HG03159 (cell line): ENCODE results near the gene VCY.
"Not testable (repeated sequence)": the region's sequence is repeated elsewhere in the genome, so short reads cannot be mapped to it uniquely, and the experiment has no call there.

Experiments used
- ATAC-seq: cut with Tn5 transposase; IDR thresholded peaks from one replicate; pipeline ENCODE4 v1.9.1; 2021; ENCODE audit warnings: mild to moderate bottlenecking, moderate library complexity; ENCODE audit not compliant: unreplicated experiment

VCY gene

GRCh38 chrY:13986373-13986772 is at the start of gene VCY:
Gene VCY (minus strand): TSS chrY:13986473. CDS start chrY:13986440, 33 bp downstream.
- ATAC-seq, result not testable (repeated sequence)

- not testable (repeated sequence) for ATAC-seq
Measured at GRCh38 chrY:14030395-14030794, 44.1 kb upstream of the VCY start.

- ATAC-seq, result not testable (repeated sequence)
Measured at GRCh38 chrY:14011916-14012315, 25.6 kb upstream of the VCY start.

- ATAC-seq, result not testable (repeated sequence)
Measured at GRCh38 chrY:13942406-13942805, 43.9 kb downstream of the VCY start.
